ENCODE measurements around the gene FSTL4.

FSTL4 gene

DNA sequence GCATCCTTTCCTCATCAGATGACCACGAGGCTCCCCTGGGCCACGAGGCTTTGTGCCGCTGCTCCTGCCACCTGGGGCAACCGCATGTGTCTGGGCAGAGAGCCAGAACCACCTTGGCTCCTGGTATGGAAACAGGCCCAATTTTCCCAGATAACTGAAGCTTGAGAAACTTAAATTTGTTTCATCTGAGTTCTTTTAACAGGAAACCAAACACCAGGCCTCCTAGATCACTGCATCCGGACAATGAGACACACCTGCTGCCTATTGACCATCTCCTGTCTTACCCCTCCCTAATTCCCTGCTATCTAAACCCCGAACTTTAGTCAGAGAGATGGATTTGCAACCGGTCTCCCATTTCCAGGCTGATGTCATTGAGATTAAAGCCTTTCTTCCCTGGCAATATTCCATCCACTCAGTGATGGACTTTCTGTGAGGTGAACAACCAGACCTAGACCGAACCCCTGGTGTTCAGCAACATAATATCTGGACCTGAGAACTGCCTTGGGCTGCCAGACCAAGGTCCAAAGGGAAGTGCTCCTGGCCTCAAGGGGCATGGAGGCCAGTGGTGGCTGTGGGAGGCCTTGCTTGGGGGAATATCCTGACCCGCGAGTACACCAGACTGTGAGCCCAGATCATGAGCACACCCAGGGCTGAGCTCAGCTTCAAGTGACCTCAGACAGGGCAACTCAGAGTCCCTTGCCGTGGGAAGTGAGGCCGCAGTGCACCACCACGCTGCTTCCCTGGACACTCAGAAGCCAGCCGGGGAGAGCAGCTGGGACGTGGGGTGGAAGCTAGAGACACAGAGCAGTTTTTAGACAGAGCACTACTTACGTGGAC, 360.8 kb downstream of the FSTL4 start:
- DNase-seq: no peak

DNA sequence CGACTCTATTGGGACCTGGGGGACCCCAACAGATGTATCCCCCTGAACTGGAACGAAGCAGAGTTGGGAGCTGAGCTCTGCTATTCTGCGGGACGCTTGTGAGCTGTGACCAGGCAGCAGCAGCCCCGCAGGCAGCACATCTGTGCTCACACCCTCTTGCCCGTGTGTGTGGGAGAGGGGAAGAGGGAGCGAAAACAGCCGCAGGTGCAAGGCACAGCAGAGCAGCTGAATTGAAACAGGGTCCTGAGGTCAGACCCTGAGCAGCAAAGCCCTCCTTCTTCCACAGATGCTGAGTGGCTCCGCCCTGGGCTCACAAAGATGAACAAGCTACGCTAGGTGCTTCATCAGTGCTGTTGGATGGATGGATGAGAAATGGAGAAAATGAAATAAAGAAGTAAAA, 361.8 kb downstream of the FSTL4 start:
- DNase-seq: no peak

DNA sequence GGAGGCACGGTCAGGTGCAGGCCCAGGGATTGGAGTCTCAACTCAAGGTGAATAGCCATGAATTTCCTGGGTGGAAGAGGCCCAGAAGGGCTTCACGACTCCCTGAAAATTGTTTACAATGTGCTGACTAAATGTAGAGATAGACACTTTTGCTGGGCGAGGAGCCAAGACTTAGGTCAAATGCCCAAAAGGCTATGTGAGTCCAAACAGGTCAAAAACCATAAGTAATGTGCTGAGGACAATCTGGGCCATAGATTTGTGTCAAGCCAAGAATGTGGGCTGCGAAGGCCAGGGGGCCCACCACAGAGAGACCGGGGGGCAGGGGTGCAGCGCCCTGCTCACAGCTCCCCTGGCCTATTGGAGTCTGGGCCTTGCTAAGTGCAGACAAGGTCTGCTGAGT, 362.7 kb downstream of the FSTL4 start:
- DNase-seq: no peak

DNA sequence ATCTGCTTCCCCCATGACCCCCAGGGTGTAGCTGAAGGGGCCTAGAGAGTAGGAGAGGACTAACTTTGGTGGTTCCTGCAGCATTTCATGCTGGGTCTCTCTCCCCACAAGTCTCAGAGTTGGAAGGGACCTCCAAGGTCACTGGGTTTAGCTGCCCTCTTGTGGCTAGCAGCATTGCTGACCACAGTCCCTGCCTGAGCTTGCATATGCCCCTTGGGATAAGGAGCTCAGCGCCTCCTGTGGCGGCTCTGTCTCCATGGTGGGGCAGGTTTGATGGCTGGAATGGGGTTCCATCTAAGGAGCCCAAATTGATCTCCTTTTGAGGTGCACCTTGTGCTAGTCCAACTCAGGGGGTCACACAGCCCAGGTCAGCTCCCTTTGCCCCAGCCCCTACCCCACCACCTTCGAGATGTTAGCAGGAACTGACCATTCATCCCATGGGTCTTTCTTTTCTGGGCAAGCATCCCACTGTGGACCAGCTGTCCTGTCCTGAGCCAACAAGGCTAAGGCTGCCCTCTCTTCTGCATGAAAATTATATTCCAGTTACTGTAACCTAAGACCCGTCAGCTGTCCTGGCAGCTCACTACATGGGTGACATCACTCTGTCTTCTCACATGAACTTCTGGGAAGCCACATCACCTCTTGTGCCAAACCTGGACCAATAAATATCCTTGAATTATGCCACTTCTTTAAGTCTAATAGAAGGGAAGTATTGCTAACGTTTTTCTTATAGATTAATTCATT, 364.3 kb downstream of the FSTL4 start:
- peak; percentile 84 for DNase-seq

DNA sequence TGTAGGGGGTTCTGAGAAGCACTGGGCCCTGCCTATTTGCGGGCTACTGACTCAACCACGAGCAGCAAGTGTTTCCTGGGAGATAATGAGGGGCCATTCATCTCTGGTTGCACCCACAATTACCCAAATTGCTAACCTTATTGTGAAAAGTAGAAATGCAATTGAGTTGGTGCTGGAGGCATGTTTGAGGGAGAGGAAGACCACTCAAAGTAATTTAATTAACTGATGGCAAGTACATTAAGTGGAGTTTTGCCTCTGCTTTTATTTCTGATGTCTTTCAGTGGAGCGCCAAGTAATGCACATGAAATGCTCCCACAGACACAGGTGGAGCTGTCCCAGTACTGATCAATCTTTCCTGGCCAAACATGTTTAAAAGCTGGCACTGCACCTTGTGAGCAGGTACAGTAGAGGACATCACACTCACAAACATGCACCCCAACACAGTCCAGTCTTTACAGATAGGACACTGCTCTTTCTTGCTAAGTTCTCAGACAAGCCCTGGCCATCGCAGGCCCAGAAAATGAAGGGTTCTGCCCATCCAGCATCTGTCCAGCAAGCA, 365.1 kb downstream of the FSTL4 start:
- no peak for DNase-seq

DNA sequence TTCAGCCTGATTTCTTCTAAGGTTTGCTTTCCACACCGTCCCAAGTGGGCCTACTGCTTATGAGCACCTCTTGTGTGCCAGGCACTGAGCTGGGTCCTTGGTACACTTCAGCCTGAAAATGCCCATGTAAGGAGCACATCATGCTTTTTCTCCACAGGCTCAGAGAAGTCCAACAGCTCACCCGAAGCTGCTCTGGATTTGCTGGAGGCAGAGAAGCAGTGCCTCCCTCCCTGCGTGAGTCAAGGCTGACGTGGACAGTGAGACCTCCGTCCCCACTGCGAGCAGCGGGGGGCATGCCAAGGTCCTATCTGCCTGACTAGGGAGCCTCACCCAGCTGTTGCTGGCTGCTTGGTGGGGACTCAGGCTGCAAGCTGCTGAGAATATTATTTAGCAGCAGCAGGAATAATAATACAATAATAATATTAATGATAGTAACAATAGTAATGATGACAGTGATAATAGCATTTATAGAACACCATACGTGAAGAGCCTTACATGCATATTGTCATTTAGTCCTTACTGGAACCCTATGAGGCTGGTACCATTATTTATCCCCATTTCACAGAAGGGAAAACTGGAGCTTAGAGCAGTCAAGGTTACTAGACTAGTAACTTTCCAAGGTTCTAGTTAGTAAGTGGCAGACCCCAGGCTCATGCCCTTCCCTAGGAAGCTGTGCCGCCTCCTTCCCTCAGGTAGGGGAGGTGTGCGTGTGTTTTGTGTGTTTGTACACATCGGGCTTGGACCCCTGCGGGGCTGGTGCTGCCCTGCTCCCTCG, 365.8 kb downstream of the FSTL4 start:
- DNase-seq: no peak

DNA sequence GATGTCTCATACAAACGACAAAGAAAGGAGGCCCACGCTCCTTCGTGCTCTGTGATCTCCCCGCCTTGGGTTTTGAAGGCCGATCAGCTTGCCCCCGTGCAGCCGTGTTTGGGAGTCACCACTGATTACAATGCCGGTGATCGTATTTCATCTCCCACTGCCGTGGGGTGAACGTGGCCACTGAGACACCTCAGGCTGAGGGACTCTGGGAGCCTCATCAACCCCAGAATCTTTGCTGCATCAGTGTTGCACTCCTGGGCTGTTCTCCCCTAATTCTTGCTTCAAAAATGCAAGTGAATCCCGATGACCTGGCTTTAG, 366.3 kb downstream of the FSTL4 start:
- no peak for DNase-seq

DNA sequence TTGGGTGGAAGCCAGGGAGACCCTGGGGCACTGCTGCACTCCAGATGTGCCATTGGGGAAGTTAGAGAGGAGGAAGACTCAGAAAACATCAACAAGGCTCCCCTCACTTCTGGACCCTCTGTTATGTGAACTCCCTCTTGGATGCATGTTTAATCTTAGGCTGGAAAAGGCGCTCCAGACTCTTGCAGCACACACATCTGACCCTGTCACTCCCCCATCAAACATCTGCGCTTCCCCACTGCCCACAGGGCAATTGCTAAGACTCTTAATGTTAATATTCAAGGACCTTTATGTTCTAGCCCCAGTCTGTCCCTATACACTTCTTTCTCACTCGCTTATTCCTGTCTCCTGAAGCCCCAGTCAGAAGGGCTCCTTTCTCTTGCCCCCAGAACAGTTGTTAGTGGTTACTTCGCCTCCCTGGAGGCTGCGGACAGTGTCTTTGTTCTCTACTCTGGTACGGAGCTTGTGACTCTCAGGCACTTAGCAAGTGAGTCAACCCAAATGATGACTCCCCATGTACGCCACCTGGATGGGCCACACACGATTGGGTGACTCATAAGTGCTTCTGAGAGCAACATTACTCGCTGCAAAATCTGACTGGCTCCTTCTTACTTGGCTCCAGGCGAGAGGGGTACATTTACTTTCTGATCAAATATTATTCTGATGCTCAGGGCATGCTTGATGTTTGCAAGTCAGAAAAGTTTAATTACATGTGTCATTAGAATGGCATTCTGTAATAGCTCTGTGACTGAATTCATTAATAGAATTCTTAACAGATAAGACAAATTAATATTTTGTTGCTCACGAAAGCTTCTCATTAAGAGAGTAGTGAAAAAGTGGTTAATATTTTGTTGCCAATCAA, 366.9 kb downstream of the FSTL4 start:
- DNase-seq: no peak

DNA sequence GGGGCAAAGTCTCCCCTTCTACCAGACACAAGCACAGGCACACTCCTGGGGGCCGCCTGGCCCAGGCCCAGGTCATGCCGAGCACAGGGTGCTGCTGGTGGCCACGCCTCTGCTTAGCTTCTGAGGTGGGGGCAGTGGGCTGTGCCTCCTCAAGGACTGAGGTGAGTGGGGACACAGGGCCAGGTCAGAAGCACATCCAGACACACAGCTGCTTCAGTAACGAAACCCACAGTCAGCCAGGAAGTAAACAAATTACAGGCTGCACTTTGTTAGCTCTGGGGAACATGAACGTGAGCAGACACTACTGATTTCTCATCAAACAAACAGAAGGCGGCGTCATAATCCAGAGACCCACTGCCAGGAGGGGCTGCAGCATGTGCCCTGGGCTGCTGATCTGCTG, 368.1 kb downstream of the FSTL4 start:
- no peak for DNase-seq

DNA sequence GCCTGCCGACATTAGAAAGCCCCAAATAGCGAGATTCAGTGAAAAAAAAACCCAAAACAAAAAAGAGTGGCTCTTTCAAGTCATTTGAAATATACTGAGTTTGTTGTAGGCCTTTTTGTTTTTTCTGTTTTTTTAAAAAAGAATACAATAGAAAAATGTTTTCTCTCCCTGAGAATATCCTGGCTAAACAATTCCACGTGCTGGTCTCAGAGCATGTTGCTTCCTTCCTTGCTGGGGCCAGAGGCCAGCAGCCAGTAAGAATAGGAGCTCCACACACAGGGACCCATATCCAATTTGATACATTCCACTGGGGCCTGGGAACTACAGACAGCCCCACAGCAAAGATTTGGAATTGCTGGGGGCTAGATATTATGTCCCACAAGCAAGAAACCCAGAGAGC, 369.1 kb downstream of the FSTL4 start:
- DNase-seq: no peak

DNA sequence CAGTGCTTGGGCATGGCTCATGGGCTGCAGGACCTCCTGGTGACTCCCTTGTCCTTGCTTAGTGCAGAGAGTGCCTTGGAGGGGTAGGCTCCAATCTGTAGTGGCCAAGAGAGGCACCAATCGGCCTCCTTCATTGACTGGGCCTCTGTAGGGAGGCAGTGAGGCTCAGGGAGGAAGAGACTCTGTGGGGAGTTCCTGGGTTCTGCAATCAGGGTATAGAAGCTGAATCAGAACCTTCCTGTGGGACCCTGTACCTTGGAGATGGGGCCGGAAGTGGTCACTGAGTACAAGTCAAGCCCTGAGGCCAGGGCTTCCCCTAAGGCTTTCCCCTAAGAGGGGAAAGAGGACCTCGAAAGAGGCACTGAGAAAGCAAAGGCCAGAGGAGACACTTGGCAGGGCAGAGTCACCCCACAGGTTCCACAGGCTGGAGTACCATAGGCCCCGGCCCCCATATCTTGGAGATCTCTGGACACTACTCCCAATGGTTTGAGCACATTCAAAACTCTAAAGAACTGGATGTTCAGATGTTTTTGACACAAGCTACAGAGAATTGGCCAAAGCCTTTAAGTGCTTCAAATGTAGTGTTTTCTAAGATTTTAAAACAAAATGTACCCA, 370.0 kb downstream of the FSTL4 start:
- no peak for DNase-seq

DNA sequence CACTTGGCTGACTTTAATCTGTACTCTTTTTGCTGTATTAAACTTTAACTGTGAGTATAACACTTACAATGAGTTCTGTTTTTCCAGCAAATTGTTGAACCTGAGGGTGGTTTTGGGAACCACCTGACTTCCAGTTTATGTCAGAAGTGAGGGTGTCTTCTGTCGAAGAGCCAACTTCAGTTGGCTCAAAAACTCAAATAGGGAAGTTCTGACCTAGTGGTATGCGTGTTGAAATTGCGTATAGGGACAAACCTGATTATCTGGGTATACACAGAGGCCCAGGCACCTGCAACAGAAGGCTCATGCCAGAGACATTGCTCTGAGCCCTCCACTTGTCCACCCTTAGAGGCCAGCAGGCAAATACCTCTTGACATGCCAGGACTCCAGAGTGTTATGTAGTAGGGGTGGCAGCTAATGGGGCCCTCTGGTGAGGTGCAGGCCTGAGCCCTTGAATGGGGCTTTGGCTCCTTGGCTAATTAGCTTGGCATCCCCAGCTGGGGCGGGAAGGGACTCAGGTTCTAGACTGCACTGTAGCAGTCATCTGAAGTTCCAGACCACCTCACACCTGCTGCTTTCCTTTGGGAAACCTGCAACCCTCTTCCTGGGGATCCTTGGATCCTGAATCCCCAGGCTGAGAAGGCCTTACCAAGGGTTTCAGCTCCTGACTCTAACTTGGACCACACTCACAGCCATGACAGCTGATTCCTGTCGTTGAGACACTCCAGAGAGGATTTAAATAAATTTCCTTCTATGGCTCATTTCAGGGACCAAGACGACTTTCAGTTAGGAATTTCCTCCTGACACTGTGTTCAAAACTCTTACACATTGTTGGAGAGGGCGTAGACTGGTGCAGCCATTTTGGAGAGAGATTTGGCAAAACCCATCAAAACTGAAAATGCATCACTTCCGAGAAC, 370.9 kb downstream of the FSTL4 start:
- DNase-seq: no peak

DNA sequence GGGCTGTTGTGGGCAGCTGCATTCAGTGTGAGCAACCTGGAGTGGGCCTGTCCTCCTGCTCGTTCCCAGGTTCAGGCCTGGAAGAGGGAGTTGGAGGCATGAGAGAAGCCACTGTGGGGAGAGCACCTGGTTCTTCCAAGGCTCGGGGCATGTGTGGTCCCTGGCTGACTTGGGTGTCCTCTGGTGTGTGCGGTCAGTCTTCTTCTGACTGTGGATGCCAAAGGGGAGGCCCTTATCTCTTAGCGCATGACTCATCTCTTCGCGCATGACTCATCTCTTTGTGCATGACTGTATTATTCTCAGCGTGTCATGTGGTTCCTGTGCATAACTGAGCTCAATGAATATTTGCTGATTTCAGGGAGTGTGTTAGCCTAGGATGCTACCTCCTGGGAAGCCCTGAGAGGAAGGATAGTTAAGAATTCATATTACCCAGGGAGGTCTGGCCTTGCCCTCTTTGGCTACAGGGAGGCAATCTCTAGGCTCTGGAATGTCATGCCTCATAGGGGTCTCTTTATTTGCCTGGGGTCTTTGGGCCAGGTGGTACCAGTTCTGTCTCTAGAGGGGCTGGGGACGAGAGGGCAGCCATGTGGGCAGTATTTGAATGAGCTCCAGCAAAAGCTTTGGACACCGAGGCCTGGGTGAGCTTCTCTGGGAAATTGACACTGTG, 371.8 kb downstream of the FSTL4 start:
- no peak for DNase-seq

DNA sequence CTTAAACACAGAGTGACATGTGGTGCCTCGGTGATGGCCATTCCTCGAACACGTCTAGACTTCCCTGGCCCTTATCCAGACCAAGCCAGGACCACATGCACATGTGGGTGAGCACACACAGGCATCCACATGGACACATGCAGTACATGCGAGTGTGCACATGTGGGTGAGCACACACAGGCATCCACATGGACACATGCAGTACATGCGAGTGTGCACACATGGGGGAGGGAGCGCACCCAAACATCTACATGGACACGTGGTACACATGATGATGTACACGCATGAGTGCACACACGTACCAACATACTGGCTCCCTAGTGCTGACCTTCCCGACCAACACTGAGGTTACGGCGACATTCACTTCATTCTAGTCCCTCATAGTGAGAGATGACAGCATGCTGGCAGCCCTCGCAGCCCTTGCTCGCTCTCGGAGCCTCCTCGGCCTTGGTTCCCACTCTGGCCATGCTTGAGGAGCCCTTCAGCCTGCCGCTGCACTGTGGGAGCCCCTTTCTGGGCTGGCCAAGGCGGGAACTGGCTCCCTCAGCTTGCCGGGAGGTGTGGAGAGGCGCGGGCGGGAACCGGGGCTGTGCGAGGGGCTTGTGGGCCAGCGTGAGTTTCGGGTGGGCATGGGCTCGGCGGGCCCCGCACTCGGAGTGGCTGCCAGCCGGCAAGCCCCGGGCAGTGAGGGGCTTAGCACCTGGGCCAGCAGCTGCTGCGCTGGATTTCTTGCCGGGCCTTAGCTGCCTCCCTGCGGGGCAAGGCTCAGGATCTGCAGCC, 373.7 kb downstream of the FSTL4 start:
- DNase-seq: no peak

DNA sequence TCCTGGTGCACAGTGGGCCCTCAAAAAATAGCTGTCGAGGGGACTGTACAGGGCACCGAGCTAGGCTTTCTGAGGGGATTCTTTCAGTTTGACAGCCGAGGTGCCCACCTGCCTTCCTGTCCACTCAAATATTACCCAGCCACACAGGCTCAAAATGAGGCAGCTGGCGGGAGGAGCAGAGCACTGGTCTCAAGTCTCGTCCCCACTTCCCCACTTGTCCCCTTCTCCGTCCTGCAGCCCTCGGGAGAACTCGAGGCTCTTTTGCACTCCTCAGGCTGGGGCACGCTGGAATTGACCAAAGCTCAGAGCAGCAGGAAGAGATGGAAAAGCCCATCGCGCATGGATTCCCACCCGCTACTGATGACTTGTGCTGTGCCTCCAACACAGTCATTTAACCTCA, 375.4 kb downstream of the FSTL4 start:
- DNase-seq: no peak

DNA sequence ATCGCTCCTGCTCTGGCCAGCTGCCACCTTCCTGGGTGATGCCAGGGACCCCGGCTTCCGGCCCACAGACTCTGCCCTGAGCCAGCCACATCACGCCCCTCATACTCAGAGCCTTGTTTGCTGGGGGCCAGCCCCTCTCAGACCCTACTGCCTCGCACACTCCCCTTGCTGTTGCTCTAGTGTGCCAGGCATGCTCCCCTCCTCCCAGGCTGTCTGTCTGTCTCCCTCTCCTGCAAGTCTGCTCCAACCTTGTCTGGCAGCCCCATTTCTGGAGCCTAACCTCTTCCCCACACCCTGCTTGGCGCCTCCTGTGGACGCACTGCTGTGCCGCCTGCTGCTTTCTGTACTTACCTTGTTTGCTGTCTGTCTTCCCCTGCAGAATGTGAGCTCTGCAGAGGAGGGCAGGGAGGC, 375.8 kb downstream of the FSTL4 start:
- DNase-seq: no peak

DNA sequence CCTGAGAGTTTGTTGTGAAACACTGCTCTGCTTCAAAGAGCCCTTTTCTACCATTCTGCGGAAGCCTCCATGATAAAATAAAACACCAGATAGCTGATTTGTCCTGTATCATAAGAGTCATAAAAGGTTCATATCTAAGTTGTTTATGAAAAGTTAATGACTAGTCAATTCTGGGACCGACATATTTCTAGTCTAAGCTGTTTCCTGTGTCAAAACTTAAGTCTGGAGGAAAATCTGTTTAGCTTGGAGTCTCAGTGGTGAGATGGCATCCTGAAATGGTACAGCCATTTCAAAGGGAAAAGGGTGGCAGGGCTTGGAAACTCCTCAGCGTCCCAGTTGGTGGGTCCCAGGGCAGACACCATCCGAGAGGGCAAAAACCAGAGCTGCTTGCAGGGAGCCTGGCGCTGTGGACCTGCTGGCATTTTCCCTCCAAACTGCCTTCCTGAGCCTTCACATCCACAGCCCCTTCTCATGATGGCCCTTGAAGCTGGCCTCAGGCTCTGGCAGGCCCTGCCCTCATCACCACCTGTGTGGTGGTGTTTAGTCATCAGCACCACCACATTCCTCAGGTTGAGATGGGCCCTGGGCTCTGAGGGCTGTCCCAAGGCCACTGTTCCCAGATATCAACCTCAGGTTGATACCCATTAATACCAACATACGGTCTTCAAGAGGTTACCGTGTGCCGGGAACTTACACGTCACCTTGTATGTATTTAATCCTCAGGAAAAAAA, 376.5 kb downstream of the FSTL4 start:
- no peak for DNase-seq

DNA sequence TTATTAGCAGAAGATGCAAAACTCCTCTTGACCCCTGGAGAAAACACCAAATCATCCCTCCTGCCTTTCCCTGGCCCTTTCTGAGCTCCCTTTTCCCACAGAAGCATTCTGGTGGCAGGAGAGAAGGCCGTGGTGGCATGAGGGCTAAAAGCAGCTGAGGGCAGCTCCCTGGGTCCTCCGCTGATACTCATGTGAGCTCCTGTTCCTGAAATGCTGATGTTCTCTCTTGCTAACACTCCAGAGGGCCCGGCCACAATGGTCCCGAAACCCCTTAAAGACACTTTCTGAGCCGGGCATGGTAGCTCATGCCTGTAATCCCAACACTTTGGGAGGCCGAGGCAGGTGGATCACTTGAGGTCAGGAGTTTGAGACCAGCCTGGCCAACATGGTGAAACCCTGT, 377.4 kb downstream of the FSTL4 start:
- no peak for DNase-seq

DNA sequence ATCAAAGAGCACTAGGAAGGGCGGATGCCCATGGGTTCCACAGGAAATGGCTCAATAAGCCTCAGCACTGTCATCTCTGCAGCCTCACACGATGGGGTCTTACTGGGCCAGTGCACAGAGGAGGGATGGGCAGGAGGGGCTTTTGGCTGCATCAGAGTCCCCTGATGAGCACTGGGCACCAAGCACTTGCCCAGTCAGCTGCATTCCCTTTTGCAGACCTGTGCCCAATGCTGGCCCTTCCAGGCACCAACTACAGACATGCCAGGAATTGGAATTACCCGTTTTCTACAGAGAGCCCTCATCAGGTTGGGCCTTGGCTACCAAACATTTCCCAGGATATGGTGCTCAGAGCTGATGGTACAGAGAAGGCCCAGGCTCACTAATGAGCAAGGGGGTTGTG, 378.1 kb downstream of the FSTL4 start:
- DNase-seq: no peak
